ENCODE data around the gene ZNF526.
A peak's percentile ranks its signal among the peaks of the same experiment; 100 is the strongest.
"Not testable (repeated sequence)": the region's sequence is repeated elsewhere in the genome, so short reads cannot be mapped to it uniquely, and the experiment has no call there.

Gene ZNF526

DNA sequence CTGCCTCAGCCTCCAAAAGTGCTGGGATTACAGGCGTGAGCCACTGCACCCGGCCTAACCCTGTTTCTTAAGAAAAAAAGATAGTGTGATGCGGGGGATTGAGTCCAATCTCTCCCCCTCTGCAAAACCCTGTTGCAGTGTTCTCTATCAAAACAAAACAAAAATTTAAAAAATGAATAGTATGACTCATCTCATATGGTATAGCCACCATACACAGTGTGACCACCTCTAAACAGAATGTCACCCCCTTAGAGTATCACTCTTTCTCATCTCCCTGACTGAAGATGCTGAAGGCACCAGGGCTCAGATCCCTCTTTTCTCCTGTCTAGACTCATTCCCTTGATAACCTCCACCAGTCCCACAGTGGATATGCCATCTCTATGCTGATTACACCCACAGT lies 41.7 kb downstream of the ZNF526 start:
- Histone ChIP-seq H3K27me3 (peaks cover 18% of the 10 kb centered on the region), H3K4me3 (ENCODE audit: low read depth in 1 of 2, low read length in 1 of 2) (no peak overlapping the region), H3K9me3 (no peaks in the 10 kb centered on the region), H3K4me1 (ENCODE audit: control insufficient read depth in 1 of 2, insufficient read depth in 1 of 2, low read depth in 1 of 2, low read length in 1 of 2) (no peaks in the 10 kb centered on the region), H3K27ac (no peak overlapping the region), H3K36me3 (no peaks in the 10 kb centered on the region)
- TF ChIP-seq, protein P1, sequence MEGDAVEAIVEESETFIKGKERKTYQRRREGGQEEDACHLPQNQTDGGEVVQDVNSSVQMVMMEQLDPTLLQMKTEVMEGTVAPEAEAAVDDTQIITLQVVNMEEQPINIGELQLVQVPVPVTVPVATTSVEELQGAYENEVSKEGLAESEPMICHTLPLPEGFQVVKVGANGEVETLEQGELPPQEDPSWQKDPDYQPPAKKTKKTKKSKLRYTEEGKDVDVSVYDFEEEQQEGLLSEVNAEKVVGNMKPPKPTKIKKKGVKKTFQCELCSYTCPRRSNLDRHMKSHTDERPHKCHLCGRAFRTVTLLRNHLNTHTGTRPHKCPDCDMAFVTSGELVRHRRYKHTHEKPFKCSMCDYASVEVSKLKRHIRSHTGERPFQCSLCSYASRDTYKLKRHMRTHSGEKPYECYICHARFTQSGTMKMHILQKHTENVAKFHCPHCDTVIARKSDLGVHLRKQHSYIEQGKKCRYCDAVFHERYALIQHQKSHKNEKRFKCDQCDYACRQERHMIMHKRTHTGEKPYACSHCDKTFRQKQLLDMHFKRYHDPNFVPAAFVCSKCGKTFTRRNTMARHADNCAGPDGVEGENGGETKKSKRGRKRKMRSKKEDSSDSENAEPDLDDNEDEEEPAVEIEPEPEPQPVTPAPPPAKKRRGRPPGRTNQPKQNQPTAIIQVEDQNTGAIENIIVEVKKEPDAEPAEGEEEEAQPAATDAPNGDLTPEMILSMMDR (IDR thresholded peaks at IDR 0.05), result no peak

- not testable (repeated sequence) for H3K4me3 ChIP-seq (ENCODE audit: low read depth in 1 of 2, low read length in 1 of 2); H3K27me3 ChIP-seq; H3K36me3 ChIP-seq; H3K27ac ChIP-seq; H3K9me3 ChIP-seq
- peaks cover 26 to 29% of the 10 kb centered on the region in 2 experiments for H3K4me1 ChIP-seq (ENCODE audit: control insufficient read depth in 1 of 2, insufficient read depth in 1 of 2, low read depth in 1 of 2, low read length in 1 of 2)
Measured at GRCh38 chr19:42266105-42266504, 46.0 kb downstream of the ZNF526 start.

- Histone ChIP-seq H3K4me3 (ENCODE audit: low read depth in 1 of 2, low read length in 1 of 2) (peak overlapping the region; percentile 77 to 83), H3K4me1 (ENCODE audit: control insufficient read depth in 1 of 2, insufficient read depth in 1 of 2, low read depth in 1 of 2, low read length in 1 of 2) (peaks cover 32 to 39% of the 10 kb centered on the region in 2 experiments), H3K27ac (peak overlapping the region; percentile 99)
- H3K27me3 ChIP-seq, H3K36me3 ChIP-seq, H3K9me3 ChIP-seq: not testable (repeated sequence)
Measured at GRCh38 chr19:42266928-42267603, 47.0 kb downstream of the ZNF526 start.

GRCh38 chr19:42267644-42268141 lies 47.6 kb downstream of the ZNF526 start:
- peak overlapping the region; percentile 77 to 83 for H3K4me3 ChIP-seq (ENCODE audit: low read depth in 1 of 2, low read length in 1 of 2)
- H3K36me3 ChIP-seq, result peaks cover 13% of the 10 kb centered on the region
- H3K9me3 ChIP-seq, result no peaks in the 10 kb centered on the region
- peak overlapping the region; percentile 99 for H3K27ac ChIP-seq
- no peaks in the 10 kb centered on the region for H3K27me3 ChIP-seq
- H3K4me1 ChIP-seq (ENCODE audit: control insufficient read depth in 1 of 2, insufficient read depth in 1 of 2, low read depth in 1 of 2, low read length in 1 of 2), result peaks cover 32 to 39% of the 10 kb centered on the region in 2 experiments
- TF ChIP-seq, protein P1 (IDR thresholded peaks at IDR 0.05), result no peak

DNA sequence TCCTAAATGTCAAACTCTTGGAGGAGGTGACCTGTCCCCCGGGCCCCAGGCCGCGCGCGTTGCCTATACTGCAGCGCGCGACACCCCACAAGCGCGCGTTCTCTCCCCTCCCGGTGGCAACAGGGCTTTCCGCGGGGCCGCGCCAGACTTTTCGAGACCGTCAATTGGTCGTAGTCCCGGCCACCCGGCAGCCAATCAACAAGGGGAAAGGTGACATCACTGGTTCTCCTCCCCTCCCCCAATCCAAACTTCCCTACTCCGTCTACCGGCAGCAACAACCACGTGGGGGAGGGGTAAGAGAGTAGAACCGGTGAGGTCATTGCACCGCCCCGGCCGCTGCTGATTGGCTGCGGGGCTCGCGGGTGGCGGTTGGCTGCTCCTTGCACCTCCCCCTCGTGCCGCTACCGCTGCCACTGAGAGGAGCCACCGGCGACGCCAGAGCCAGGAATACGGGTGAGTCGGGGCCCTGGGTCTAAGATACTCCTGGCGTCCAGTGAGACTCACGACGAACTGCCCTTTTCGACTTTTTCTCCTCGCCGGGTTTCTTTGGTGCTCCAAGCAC lies 48.1 kb downstream of the ZNF526 start:
- Histone ChIP-seq H3K4me1 (ENCODE audit: control insufficient read depth in 1 of 2, insufficient read depth in 1 of 2, low read depth in 1 of 2, low read length in 1 of 2) (peaks cover 32 to 39% of the 10 kb centered on the region in 2 experiments), H3K4me3 (ENCODE audit: low read depth in 1 of 2, low read length in 1 of 2) (peak overlapping the region; percentile 77 to 83), H3K27me3 (no peaks in the 10 kb centered on the region)

GRCh38 chr19:42268704-42269477 lies 48.8 kb downstream of the ZNF526 start, which contains the start of gene CIC:
CIC (plus strand) TSS chr19:42269252; CDS start chr19:42271784, 2,532 bp downstream.
- peak within 1 kb of the TSS; percentile 99 for H3K27ac ChIP-seq
- peaks cover 25% of the 10 kb centered on the region for H3K36me3 ChIP-seq
- H3K9me3 ChIP-seq, result no peaks in the 10 kb centered on the region
- TF ChIP-seq, protein P1 (IDR thresholded peaks at IDR 0.05), result peak; percentile 4
- peaks cover 32 to 39% of the 10 kb centered on the region in 2 experiments for H3K4me1 ChIP-seq (ENCODE audit: control insufficient read depth in 1 of 2, insufficient read depth in 1 of 2, low read depth in 1 of 2, low read length in 1 of 2)
- H3K4me3 ChIP-seq (ENCODE audit: low read depth in 1 of 2, low read length in 1 of 2), result peak within 1 kb of the TSS; percentile 77 to 83
- H3K27me3 ChIP-seq, result no peaks in the 10 kb centered on the region

More for the DNA sequence above, 48.1 kb downstream of the ZNF526 start:
- no peaks in the 10 kb centered on the region for H3K9me3 ChIP-seq
- peak overlapping the region; percentile 99 for H3K27ac ChIP-seq
- peaks cover 18% of the 10 kb centered on the region for H3K36me3 ChIP-seq
- TF ChIP-seq, protein P1 (IDR thresholded peaks at IDR 0.05), result peak; percentile 47
